Measurements from ENCODE around the gene SLC4A5.

The SLC4A5 gene

DNA sequence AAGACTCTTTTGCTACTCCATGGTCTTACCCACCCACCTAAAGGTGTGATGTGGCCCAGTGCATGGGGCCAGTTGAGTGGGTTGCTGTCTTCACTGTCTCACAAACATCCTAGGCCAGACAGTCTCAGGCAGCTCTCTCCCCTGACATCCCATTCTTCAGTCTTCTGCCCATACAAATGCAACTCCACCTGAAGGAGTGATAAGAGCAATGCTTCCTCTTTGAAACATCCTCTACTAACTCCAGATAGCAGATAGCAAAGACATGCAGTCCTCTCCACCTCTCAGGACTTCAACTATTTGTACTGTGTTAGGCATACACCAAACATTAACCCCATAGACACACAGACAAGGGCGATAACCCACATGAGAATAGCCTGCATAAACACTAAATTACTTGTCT lies 73.5 kb downstream of the SLC4A5 start:
- no peak for DNase-seq (ENCODE audit: low read depth)

GRCh38 chr2:74267068-74267467 lies 76.1 kb downstream of the SLC4A5 start:
- no peak for DNase-seq (ENCODE audit: low read depth)

DNA sequence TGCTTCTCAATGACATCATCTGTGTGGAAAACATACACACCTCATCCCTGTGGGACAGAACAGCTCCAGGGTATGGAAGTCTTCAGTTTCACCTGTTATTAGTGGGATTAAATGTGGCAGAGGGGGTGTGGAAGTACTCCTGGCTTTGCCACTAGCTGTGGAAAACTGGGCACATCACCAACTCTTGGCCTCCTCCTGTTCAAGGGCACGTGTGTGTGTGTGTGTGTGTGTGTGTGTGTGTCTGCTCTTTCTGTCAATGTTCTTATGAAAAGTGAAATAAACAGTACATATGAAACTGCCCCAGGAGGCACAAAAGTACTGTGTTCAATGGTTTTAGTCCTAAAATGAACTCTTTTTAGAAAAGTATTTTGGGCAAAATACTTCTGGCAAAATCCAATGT lies 78.9 kb downstream of the SLC4A5 start:
- no peak for DNase-seq (ENCODE audit: low read depth)

DNA sequence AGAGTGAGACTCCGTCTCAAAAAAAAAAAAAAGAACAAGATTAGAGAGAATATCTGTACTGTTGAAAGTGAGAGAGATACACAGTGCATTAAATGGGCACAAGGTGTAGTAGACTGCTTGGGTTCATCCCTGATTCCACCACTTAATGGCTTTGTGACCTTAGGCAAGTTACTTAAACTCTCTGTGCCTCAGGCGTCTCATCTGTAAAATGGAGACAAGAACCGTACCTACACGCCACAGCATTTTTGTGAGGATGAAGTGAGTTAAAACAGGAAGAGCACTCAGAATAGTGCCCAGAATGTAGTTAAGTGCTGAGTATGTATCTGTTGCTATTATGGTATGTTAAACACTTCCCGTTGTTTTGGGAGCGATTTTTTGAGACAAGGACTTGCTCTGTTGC lies 80.5 kb downstream of the SLC4A5 start:
- DNase-seq (ENCODE audit: low read depth): no peak

DNA sequence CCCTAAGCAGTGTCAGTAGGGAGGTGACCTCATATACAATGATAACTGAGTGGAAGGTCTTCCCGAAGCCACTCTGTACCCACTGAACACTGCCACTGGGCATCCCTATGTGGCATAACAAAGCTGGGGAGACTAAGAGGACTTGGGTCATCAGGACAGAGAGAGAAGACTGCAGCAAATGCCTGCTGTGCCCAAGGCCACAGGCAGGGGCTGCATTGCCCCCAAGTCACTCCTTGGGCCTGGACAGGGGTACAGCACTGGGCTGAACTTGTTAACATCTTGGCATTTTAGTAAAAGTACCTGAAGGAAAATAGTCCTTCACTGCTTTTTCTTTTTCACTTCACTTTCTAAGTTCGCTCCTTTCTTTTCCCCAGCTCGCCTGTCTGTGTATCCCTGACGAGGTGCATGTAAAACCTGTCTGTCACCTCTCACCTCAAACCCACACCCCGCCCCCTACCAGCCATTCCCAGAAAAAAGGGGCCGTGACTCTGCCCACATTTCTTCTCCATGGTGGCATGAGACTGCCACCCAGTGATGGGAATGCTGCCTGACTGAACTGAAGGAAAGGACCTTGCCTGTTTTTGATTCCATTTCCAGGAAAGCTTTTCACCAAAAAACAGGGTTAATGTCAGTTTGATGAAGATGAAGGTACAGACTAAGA lies 81.9 kb downstream of the SLC4A5 start:
- DNase-seq (ENCODE audit: low read depth): no peak

DNA sequence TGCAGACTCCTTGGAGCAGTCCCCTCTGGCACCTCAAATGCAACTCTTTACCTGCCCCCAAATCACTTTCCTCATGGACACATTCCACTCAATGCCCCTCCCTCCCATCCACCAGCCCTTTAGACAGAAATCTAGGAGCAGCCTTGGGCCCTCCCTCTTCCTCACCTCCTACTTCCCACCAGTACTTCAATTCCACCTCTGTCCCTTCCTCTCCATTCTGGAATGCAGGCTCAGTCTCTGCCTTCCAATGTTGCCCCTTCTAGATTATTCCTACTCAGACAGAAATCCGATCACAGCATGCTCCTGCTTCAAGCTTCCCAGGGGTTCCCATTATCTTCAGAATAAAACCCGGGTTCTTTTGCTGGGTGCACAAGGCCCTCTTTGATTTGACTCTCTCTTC lies 82.7 kb downstream of the SLC4A5 start:
- DNase-seq (ENCODE audit: low read depth): no peak

DNA sequence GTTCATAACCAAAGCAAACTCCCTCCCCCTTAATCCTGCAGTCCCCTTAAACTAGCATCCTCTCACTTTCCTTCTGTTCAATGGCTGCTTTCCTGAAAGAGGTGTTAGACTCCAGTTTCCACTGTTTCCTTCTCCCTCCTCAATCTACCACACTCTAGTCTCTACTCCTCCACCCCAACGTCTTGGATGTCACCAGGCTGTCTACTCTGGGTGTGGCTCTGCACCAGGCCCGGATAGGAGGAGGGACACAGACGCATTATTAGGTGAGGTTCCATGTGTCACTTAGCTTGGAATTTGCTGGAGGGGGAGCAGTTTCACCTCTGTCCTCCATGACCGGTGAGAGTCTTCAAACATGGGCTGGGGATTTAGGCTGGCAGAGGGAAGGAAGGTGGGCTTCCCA lies 83.5 kb downstream of the SLC4A5 start:
- DNase-seq (ENCODE audit: low read depth): no peak

GRCh38 chr2:74259191-74259590 lies 84.0 kb downstream of the SLC4A5 start:
- DNase-seq (ENCODE audit: low read depth): no peak

DNA sequence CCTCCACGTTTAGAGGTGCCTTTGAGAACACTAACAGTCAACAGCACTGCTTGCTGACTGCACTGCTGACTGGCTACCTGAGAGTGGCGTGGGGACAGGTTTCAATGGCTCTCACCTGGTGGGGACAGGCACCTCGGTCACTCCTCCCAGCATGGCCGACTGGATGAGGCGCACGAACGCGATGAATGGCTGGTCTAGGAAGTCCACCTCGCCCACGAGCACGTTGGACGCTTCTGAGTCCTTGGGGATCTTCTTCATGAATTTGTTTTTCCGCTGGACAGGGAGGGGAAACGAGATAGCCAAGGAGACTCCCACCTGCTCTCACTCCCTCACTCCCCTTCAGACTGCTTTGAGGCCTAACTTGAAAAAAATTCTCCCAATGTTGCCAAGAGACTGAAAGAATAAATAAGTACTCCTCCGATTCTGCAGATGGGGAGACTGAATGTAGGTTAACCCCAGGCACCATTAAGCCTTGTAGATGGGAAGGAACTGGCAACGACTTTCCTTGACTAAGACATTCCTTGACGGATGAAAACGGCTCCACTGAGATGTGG lies 87.5 kb downstream of the SLC4A5 start:
- no peak for DNase-seq (ENCODE audit: low read depth)

DNA sequence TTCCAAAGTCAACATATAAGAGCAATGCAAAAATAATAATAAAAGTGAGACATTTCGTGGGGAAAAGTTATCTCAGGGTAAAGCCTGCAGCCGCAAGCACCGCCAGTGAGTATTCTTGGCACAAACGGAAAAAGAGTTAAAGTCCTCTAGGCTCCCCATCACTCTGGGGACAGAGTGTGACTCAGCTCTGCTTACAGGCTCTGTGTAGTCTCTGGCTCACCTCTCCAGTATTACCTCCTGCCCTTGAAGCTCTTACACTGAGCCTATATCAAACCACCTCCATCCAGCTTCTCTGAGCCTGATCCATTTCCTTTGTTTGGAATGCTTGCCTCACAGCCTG lies 89.3 kb downstream of the SLC4A5 start:
- DNase-seq (ENCODE audit: low read depth): no peak

- no peak for DNase-seq (ENCODE audit: low read depth)
Observed at GRCh38 chr2:74253306-74253970, 89.8 kb downstream of the SLC4A5 start.

- DNase-seq (ENCODE audit: low read depth): no peak
Observed at GRCh38 chr2:74252862-74253261, 90.4 kb downstream of the SLC4A5 start.

- DNase-seq (ENCODE audit: low read depth): no peak
Observed at GRCh38 chr2:74252036-74252435, 91.2 kb downstream of the SLC4A5 start.

- DNase-seq (ENCODE audit: low read depth): peak; percentile 12
Observed at GRCh38 chr2:74250189-74250631, 93.0 kb downstream of the SLC4A5 start.

- no peak for DNase-seq (ENCODE audit: low read depth)
Observed at GRCh38 chr2:74249406-74250122, 93.7 kb downstream of the SLC4A5 start.

DNA sequence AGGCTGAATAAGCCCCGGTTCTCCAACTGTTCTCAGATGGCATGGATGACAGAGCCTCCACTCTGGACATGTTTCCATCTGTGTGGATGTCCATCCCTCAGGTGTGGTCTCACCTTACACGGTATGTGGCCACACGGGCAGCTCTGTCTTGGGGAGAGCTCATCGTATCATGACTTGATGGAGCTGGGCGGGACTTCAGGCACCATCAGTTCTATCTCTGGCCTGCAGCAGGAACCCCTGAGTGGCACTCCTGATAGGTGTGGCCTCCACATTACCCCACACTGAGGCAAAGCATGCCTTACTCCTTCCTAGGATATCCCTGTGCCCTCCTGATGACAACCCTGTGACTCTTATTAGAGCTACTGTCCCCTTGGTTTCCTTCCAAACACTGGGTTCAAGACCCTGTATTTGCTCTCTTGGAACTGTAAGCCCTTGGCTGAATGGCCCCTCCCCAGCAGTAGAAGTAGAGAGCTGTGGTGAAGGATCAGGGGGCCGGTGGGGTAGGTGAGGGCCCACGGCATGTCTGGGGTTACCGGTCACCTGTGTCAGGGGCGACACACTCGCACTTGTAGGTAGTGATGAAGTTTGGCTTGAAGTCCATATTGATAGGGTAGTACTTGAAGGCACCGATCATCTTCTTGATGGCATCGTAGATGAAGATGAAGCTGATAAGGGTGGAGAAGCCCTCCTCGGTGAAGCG lies 96.6 kb downstream of the SLC4A5 start:
- DNase-seq (ENCODE audit: low read depth): no peak

DNA sequence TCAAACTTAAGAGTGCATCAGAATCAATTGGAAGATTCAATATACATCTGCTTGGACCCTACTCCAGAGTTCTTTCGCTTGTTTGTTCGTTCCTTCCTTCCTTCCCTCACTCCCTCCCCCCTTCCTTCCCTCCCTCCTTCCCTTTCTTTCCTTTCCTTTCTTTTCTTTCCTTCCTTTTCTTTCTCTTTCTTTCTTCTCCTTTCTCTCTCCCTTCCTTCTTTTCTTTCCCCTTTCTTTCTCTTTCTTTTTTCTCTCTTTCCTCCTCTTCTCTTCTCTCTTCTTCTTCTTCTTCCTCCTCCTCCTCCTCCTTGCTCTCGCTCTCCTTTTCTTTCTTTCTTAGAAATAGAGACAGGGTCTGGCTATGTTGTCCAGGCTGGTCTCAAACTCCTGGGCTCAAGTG lies 98.9 kb downstream of the SLC4A5 start:
- no peak for DNase-seq (ENCODE audit: low read depth)

- no peak for DNase-seq (ENCODE audit: low read depth)
Observed at GRCh38 chr2:74242354-74243071, 100.7 kb downstream of the SLC4A5 start.

- no peak for DNase-seq (ENCODE audit: low read depth)
Observed at GRCh38 chr2:74239346-74239745, 103.9 kb downstream of the SLC4A5 start.

- DNase-seq (ENCODE audit: low read depth): no peak
Observed at GRCh38 chr2:74238879-74239278, 104.3 kb downstream of the SLC4A5 start.

DNA sequence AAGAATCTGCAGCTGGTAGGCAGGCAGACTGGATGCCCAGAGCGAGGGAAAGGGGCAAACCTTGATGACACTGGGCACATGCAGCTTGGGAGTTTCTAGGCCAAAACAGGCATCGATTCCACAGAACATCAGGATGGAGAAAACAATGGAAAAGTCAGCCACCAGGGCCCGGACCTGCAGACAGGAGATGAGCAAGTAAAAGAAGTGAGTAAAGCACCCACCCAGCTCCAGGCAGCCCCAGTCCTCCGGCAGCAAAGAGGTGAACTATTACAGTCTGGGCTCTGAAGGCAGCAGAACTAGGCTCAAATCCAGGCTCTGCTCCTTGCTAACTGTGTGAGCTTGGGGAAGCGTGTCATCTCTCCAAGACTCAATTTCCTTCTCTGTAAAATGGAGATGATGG lies 108.2 kb downstream of the SLC4A5 start:
- no peak for DNase-seq (ENCODE audit: low read depth)

- DNase-seq (ENCODE audit: low read depth): no peak
Observed at GRCh38 chr2:74233648-74234047, 109.6 kb downstream of the SLC4A5 start.
